DOHH2 (cell line): ENCODE measurements around the gene RALGAPA2.

Experiments used
- H3F3A ChIP-seq: fragments of 200-600 bp; sonication (generic), shearing (Covaris generic); 2 replicates; pipeline ENCODE4 v1.6.0; 2016; ENCODE audit warnings: antibody characterized with exemption, mild to moderate bottlenecking; ENCODE audit not compliant: control insufficient read depth, insufficient read depth
- H3K27ac ChIP-seq: fragments of 200-600 bp; sonication (generic); 2 replicates; pipeline ENCODE4 v1.5.1; 2014; ENCODE audit warnings: low read depth, mild to moderate bottlenecking, low read length, moderate library complexity
- H3K27me3 ChIP-seq: fragments of 200-600 bp; sonication (generic); 2 replicates; pipeline ENCODE4 v1.6.1; 2014; ENCODE audit warnings: mild to moderate bottlenecking, low read length, mixed read lengths; ENCODE audit not compliant: control insufficient read depth
- H3K36me3 ChIP-seq: fragments of 200-600 bp; sonication (generic); 2 replicates; pipeline ENCODE4 v1.6.1; 2014; ENCODE audit warnings: mild to moderate bottlenecking, low read length, moderate library complexity, mixed read lengths; ENCODE audit not compliant: control insufficient read depth
- H3K4me1 ChIP-seq: fragments of 200-600 bp; sonication (generic); 2 replicates; pipeline ENCODE4 v1.6.1; 2014; ENCODE audit warnings: mild to moderate bottlenecking, low read length, mixed read lengths; ENCODE audit not compliant: control insufficient read depth
- H3K4me2 ChIP-seq: fragments of 200-600 bp; sonication (generic); 2 replicates; pipeline ENCODE4 v1.6.0; 2014; ENCODE audit warnings: mild to moderate bottlenecking, low read length, moderate library complexity
- H3K4me3 ChIP-seq: fragments of 200-600 bp; sonication (generic); 2 replicates; pipeline ENCODE4 v1.5.1; 2014; ENCODE audit warnings: mild to moderate bottlenecking, low read length, mixed read lengths
- H3K79me2 ChIP-seq: fragments of 200-600 bp; sonication (generic); 2 replicates; pipeline ENCODE4 v1.6.1; 2014; ENCODE audit warnings: mild to moderate bottlenecking, low read length, mixed read lengths; ENCODE audit not compliant: control insufficient read depth
- H3K9me2 ChIP-seq: fragments of 200-600 bp; sonication (generic); replicated peaks from 2 replicates; pipeline ENCODE4 v1.6.1; 2014; ENCODE audit warnings: mild to moderate bottlenecking, low read length, mixed read lengths; ENCODE audit not compliant: control insufficient read depth
- H3K9me3 ChIP-seq: fragments of 200-600 bp; sonication (generic); 2 replicates; pipeline ENCODE4 v1.6.1; 2014; ENCODE audit warnings: antibody characterized with exemption, low read length, mixed read lengths; ENCODE audit not compliant: control insufficient read depth, insufficient read depth
- H4K20me1 ChIP-seq: fragments of 200-600 bp; sonication (generic); 2 replicates; pipeline ENCODE4 v1.6.0; 2014; ENCODE audit warnings: low read depth, mild to moderate bottlenecking, antibody characterized with exemption, low read length, moderate library complexity; ENCODE audit not compliant: control insufficient read depth, insufficient read depth
- EZH2phosphoT487 ChIP-seq: fragments of 200-600 bp; sonication (generic); IDR thresholded peaks from 2 replicates; pipeline ENCODE4 v1.6.1; 2017; ENCODE audit warnings: borderline replicate concordance, mild to moderate bottlenecking, antibody characterized with exemption, low read length, moderate library complexity, mixed read lengths
- TF ChIP-seq, protein P1 (sequence below): fragments of 200-600 bp; sonication (generic); IDR thresholded peaks from one replicate; pipeline ENCODE4 v1.5.1; 2014; ENCODE audit warnings: antibody characterized with exemption, mild to moderate bottlenecking, low read depth, low read length; ENCODE audit not compliant: poor library complexity, severe bottlenecking

Gene RALGAPA2

DNA sequence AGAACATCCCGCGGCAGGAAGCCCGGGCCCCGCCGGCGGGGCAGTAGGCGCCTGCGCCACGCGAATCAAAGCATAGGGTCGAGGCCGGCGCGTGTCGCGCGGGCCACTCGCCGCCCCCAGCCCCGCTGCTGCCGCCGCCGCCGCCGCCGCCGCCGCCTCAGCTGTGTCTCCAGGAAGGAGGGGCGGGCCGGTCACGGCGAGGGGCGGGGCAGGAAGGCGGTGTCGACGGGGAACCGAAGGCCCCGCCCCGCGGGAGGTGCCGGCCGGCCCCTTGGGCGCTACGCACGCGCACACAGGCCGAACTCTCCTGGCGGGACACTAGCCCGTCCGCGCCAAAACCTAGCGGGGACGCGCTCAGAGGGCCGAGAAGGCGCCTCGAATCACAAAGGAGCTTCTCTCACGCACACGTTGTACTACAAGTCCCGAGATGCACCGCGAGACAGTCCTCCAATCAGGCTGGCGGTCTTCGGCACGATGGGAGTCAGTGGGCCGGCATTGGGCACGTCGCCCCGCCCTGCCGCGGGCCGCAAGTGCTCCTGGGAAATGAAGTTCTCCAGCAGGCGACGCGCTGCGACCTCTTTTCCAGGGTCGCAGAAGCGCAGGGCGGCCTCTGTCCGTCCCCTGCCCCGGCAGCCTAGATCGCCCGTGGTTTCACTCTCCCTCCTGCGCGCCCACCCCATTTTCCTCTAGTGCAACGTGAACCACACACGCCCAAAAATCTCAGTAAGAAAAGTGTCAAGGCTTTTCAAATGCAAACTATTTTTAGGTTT is at the start of gene RALGAPA2:
Gene RALGAPA2 (minus strand): TSS at position 171 of the 770 bp plus-strand sequence. CDS start 164 bp downstream, at position 7.
- H3K4me2 ChIP-seq: peak within 1 kb of the TSS; percentile 93
- H3K27ac ChIP-seq: peak within 1 kb of the TSS; percentile 45
- H3K79me2 ChIP-seq: peaks cover 9% of the 10 kb centered on the region
- peak within 1 kb of the TSS; percentile 92 for H3K4me3 ChIP-seq
- no peaks in the 10 kb centered on the region for H4K20me1 ChIP-seq
- H3K27me3 ChIP-seq: no peaks in the 10 kb centered on the region
- H3K9me2 ChIP-seq: no peaks in the 10 kb centered on the region
- no peaks in the 10 kb centered on the region for H3K36me3 ChIP-seq
- H3K4me1 ChIP-seq: peaks cover 24% of the 10 kb centered on the region
- H3F3A ChIP-seq: 0 out of 2 replicates have a peak, but pooled peaks cover 4% of the 10 kb centered on the region
- H3K9me3 ChIP-seq: no peaks in the 10 kb centered on the region
- TF ChIP-seq EZH2phosphoT487: no peak
- TF ChIP-seq, protein P1, sequence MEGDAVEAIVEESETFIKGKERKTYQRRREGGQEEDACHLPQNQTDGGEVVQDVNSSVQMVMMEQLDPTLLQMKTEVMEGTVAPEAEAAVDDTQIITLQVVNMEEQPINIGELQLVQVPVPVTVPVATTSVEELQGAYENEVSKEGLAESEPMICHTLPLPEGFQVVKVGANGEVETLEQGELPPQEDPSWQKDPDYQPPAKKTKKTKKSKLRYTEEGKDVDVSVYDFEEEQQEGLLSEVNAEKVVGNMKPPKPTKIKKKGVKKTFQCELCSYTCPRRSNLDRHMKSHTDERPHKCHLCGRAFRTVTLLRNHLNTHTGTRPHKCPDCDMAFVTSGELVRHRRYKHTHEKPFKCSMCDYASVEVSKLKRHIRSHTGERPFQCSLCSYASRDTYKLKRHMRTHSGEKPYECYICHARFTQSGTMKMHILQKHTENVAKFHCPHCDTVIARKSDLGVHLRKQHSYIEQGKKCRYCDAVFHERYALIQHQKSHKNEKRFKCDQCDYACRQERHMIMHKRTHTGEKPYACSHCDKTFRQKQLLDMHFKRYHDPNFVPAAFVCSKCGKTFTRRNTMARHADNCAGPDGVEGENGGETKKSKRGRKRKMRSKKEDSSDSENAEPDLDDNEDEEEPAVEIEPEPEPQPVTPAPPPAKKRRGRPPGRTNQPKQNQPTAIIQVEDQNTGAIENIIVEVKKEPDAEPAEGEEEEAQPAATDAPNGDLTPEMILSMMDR: no peak

DNA sequence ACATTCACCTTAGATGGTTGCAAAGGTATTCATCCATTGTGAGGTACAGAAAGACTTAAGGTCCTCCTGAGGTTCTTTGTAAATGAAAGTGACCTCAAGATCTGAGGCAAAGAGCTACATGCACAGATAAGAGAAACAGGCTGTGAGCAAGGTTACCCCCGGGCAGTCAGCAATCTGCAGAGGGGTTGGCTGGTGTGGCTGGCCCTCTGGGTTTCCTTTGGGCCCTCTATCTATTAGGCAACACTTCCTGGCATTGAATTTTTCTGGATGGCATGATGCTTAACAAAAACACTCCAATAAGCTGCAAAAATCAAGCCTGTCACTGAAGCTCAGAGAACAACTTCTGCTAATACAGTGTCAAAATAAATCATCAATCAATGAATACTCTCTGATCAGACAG is 48.9 kb upstream of the RALGAPA2 start:
- no peak overlapping the region for H3K27ac ChIP-seq
- no peaks in the 10 kb centered on the region for H3K79me2 ChIP-seq
- H3F3A ChIP-seq: no peaks in the 10 kb centered on the region
- no peaks in the 10 kb centered on the region for H3K9me3 ChIP-seq
- no peaks in the 10 kb centered on the region for H3K4me1 ChIP-seq
- H3K4me2 ChIP-seq: no peak overlapping the region
- no peak for TF ChIP-seq EZH2phosphoT487
- TF ChIP-seq, protein P1: no peak
- H4K20me1 ChIP-seq: no peaks in the 10 kb centered on the region
- H3K27me3 ChIP-seq: no peaks in the 10 kb centered on the region
- no peak overlapping the region for H3K4me3 ChIP-seq
- no peaks in the 10 kb centered on the region for H3K9me2 ChIP-seq
- no peaks in the 10 kb centered on the region for H3K36me3 ChIP-seq

DNA sequence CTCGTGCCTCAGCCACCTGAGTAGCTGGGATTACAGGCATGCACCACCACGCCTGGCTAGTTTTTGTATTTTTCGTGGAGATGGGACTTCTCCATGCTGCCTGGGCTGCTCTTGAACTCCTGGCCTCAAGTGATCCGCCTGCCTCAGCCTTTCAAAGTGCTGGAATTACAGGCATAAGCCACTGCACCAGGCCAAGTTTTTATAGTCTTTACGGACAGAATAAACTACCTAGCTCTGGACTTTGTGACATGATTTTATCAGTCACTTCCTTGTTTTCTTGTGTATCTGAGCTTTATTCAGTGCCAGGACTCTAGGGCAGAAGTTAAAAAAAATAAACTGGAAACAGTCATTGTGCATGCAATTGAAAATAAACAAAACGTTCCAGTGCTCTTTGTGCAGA is 46.7 kb upstream of the RALGAPA2 start:
- Histone ChIP-seq H3K9me3 (no peaks in the 10 kb centered on the region), H3K79me2 (no peaks in the 10 kb centered on the region), H3K9me2 (no peaks in the 10 kb centered on the region), H3F3A (no peaks in the 10 kb centered on the region), H3K4me1 (no peaks in the 10 kb centered on the region), H3K27ac (no peak overlapping the region), H3K36me3 (no peaks in the 10 kb centered on the region), H3K27me3 (no peaks in the 10 kb centered on the region), H3K4me3 (no peak overlapping the region), H4K20me1 (no peaks in the 10 kb centered on the region), H3K4me2 (no peak overlapping the region)
- TF ChIP-seq, protein P1: no peak
- no peak for TF ChIP-seq EZH2phosphoT487
